ENCODE measurements around the gene KIAA1328. TPM values are rescaled to one million over a fixed set of nuclear protein-coding genes. Genes with fewer than 3 reads are reported as not detected.

The KIAA1328 gene
- total RNA-seq, 1 donor from 2014 or later, result 11.9 TPM

DNA sequence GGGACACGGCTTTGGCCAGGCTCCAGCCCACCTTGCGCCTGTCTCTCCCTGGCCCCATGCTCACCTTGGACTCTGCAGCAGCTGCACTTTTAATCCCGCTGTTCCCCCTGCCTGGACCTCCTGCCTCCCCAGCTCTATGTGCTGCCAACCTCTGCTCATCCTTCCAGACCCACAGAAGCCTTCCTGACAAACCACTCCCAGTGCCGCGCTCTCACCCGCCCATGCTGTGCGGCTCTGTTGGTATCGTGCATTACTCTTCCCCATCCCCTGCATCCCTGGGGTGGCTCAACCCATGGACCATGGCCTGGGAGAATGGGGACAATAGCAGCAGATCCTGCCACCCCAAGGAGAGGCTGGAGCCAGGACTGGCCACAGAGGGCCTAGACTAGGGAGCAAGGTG is 433.1 kb downstream of the KIAA1328 start:
- no peak overlapping the region for H3K27ac ChIP-seq
- H3K4me3 ChIP-seq, result no peak overlapping the region
- no peak for ATAC-seq
- intact Hi-C loops (cut with DNase I), result no loop called here
- H3K36me3 ChIP-seq, result no peaks in the 10 kb centered on the region
- TF ChIP-seq, protein P1, sequence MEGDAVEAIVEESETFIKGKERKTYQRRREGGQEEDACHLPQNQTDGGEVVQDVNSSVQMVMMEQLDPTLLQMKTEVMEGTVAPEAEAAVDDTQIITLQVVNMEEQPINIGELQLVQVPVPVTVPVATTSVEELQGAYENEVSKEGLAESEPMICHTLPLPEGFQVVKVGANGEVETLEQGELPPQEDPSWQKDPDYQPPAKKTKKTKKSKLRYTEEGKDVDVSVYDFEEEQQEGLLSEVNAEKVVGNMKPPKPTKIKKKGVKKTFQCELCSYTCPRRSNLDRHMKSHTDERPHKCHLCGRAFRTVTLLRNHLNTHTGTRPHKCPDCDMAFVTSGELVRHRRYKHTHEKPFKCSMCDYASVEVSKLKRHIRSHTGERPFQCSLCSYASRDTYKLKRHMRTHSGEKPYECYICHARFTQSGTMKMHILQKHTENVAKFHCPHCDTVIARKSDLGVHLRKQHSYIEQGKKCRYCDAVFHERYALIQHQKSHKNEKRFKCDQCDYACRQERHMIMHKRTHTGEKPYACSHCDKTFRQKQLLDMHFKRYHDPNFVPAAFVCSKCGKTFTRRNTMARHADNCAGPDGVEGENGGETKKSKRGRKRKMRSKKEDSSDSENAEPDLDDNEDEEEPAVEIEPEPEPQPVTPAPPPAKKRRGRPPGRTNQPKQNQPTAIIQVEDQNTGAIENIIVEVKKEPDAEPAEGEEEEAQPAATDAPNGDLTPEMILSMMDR (IDR thresholded peaks at IDR 0.05), result no peak
- no peaks in the 10 kb centered on the region for H3K27me3 ChIP-seq
- no peaks in the 10 kb centered on the region for H3K9me3 ChIP-seq
- no peaks in the 10 kb centered on the region for H3K4me1 ChIP-seq
- DNase-seq, result no peak

- TF ChIP-seq, protein P1 (IDR thresholded peaks at IDR 0.05), result no peak
- no peak overlapping the region for H3K27ac ChIP-seq
- ATAC-seq (no peak), DNase-seq (no peak)
- no peaks in the 10 kb centered on the region for H3K36me3 ChIP-seq
- H3K4me3 ChIP-seq, result no peak overlapping the region
- H3K27me3 ChIP-seq, result no peaks in the 10 kb centered on the region
- H3K4me1 ChIP-seq, result no peaks in the 10 kb centered on the region
- intact Hi-C loops (cut with DNase I), result no loop called here
- H3K9me3 ChIP-seq, result no peaks in the 10 kb centered on the region
Measured at GRCh38 chr18:37264956-37265355, 436.0 kb downstream of the KIAA1328 start.

DNA sequence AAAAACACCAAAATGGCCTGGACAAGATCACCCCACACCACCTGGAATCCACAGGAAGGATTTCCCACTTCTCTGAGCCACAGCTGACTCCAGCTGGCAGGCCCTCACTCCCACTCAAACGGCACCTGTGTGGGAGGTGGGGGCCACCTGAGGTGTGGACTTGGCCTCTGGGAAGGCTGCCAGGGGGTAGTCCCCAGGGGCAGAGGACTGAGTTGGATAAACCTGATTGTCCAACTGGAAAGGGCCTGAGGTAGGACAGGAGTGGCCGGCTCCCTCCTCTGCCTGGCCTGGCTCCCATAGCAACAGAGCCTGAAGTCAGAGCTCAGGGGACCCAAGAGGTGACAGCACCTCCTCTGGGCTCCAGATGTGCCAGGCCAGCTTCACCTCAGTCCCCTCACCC is 436.5 kb downstream of the KIAA1328 start:
- intact Hi-C loops (cut with DNase I), result no loop called here
- no peaks in the 10 kb centered on the region for H3K9me3 ChIP-seq
- H3K27me3 ChIP-seq, result no peaks in the 10 kb centered on the region
- DNase-seq (no peak), ATAC-seq (no peak)
- no peaks in the 10 kb centered on the region for H3K4me1 ChIP-seq
- H3K36me3 ChIP-seq, result no peaks in the 10 kb centered on the region
- no peak overlapping the region for H3K27ac ChIP-seq
- no peak overlapping the region for H3K4me3 ChIP-seq
- TF ChIP-seq, protein P1 (IDR thresholded peaks at IDR 0.05), result no peak

DNA sequence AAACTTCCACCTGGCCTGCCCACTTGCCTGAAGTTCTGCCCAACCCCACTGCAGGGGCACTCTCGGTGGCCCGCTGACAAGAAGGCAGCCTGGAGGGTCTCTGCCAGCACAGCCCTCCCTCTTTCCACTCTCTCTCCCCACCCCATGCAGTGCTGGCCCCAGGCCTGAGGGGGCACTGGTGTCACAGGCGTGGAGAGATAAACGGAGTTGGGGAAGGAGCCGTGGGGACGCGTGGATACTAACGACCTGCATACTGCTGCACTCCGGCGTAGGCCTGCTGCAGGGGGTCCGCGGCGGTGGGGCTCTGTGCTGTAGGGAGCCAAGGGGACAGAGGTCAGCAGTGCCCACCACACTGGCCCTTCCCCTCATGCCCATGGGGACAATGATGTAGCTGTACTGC is 437.4 kb downstream of the KIAA1328 start:
- no peaks in the 10 kb centered on the region for H3K36me3 ChIP-seq
- TF ChIP-seq, protein P1 (IDR thresholded peaks at IDR 0.05), result no peak
- no peaks in the 10 kb centered on the region for H3K9me3 ChIP-seq
- no peaks in the 10 kb centered on the region for H3K4me1 ChIP-seq
- H3K27me3 ChIP-seq, result no peaks in the 10 kb centered on the region
- intact Hi-C loops (cut with DNase I), result no loop called here
- H3K27ac ChIP-seq, result no peak overlapping the region
- no peak for DNase-seq
- ATAC-seq, result no peak
- H3K4me3 ChIP-seq, result no peak overlapping the region

- DNase-seq (no peak), ATAC-seq (peak; percentile 68)
- TF ChIP-seq, protein P1 (IDR thresholded peaks at IDR 0.05), result no peak
- peaks cover 17% of the 10 kb centered on the region for H3K27me3 ChIP-seq
- no peaks in the 10 kb centered on the region for H3K36me3 ChIP-seq
- no peaks in the 10 kb centered on the region for H3K4me1 ChIP-seq
- H3K9me3 ChIP-seq, result no peaks in the 10 kb centered on the region
- no peak overlapping the region for H3K27ac ChIP-seq
- intact Hi-C loops (cut with DNase I), result no loop called here
- H3K4me3 ChIP-seq, result no peak overlapping the region
Measured at GRCh38 chr18:37270038-37270665, 441.2 kb downstream of the KIAA1328 start.

DNA sequence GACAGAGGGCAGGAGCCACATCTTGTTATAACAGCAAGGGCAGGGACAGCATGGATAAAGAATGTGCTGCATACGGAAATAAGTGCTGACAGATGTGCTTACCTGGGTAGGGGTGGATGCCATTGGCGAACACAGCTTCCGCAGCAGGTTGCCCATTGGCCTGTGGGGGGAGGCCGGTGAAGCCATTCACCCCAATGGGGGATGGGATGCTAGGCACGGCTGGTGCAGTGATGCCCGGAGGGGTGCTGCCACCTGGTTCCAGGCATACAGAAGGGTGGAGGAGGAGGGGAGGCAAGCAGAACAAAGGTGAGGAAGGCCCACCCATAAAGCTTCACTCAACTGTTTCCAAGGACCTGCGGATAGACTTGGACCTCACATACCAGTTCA is 441.7 kb downstream of the KIAA1328 start:
- Histone ChIP-seq H3K4me1 (no peaks in the 10 kb centered on the region), H3K4me3 (no peak overlapping the region), H3K27me3 (peaks cover 20% of the 10 kb centered on the region), H3K36me3 (no peaks in the 10 kb centered on the region), H3K9me3 (no peaks in the 10 kb centered on the region), H3K27ac (no peak overlapping the region)
- DNase-seq (no peak), ATAC-seq (no peak)
- TF ChIP-seq, protein P1 (IDR thresholded peaks at IDR 0.05), result no peak
- intact Hi-C loops (cut with DNase I), result no loop called here

All from upper lobe of right lung (tissue), 1 donor.